ENCODE measurements around the gene KIZ.

DNA sequence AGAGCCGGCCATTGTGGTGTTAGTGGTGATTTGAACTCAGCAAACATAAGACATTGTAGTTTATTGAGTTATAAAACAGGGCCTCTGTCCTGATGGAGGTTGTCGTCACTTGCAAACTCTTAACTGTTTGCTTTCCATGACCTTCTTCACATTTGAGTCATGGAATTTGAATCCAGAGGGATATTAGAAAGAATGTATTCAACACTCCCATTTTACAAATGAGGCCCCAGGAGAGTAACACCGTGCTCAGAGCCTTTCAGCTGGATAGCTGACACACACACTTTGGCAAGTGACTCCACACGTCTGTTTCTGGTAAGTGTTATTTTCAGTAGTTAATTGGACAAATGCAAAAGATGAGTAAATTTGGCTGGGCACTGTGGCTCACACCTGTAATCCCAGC lies 104.8 kb downstream of the KIZ start:
- TF ChIP-seq, protein P1, sequence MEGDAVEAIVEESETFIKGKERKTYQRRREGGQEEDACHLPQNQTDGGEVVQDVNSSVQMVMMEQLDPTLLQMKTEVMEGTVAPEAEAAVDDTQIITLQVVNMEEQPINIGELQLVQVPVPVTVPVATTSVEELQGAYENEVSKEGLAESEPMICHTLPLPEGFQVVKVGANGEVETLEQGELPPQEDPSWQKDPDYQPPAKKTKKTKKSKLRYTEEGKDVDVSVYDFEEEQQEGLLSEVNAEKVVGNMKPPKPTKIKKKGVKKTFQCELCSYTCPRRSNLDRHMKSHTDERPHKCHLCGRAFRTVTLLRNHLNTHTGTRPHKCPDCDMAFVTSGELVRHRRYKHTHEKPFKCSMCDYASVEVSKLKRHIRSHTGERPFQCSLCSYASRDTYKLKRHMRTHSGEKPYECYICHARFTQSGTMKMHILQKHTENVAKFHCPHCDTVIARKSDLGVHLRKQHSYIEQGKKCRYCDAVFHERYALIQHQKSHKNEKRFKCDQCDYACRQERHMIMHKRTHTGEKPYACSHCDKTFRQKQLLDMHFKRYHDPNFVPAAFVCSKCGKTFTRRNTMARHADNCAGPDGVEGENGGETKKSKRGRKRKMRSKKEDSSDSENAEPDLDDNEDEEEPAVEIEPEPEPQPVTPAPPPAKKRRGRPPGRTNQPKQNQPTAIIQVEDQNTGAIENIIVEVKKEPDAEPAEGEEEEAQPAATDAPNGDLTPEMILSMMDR (IDR thresholded peaks at IDR 0.05) = no peak
- TF ChIP-seq POLR2A (IDR thresholded peaks at IDR 0.05) = no peak
